NCI-H2227 treated with DMSO at 0.1 percent for 48 hours (cell line): ENCODE results near the gene CEP76.
A peak's percentile ranks its signal among the peaks of the same experiment; 100 is the strongest.

ENCODE experiments used
- DNase-seq: peaks from one replicate; lab custom pipeline; 2025; lab: John Stamatoyannopoulos, UW

Gene CEP76, protein sequence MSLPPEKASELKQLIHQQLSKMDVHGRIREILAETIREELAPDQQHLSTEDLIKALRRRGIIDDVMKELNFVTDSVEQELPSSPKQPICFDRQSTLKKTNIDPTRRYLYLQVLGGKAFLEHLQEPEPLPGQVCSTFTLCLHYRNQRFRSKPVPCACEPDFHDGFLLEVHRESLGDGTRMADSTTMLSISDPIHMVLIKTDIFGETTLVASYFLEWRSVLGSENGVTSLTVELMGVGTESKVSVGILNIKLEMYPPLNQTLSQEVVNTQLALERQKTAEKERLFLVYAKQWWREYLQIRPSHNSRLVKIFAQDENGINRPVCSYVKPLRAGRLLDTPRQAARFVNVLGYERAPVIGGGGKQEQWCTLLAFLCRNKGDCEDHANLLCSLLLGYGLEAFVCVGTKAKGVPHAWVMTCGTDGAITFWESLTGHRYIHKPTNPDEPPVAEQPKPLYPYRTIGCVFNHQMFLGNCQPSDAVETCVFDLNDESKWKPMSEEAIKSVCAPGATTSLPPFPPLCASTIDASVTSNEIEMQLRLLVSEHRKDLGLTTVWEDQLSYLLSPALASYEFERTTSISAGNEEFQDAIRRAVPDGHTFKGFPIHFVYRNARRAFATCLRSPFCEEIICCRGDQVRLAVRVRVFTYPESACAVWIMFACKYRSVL

DNA sequence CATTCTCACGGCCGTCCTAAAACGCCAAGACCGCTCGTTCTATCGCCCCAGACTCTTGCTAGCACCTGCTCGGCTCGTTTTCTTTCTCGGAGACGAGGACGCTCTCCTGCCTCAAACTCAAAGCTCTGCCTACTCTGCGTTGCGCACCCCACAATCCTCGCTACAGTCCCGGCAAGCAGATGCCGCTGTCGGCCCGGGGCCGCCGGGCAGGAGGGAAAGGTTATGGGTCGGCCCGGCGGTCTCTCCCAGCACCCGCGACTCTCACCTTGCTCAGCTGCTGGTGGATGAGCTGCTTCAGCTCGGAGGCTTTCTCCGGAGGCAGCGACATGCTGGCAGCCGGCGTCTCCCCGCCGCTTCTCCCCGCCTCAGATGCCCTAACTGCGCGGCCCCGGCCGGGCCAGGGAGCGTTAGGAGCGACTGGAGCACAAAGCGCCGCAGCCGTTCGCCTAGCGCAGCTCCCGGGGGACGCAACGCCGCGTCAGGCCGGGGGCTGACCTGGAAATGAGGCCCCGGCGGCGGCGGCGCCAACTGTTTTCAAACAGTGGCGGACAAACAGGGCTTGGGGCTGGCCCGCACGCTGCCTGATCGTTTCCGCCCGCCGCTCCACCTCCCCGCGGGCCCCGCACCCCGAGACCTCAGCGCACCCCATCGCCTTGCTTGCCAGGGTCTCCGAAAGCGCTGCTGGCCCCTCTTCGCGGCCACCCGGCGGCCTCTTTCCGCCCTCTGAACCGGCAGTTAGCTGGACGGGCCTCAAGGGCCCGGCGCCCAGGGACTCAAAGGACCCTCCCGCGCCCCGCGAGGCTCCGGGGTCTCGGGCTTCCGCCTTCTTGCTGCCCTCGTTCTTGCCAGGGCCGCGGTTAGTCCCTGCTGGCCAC, at the start of gene CEP76, which contains the start of gene PSMG2:
Gene CEP76, minus strand, starts transcription at position 503 of the 875 bp plus-strand sequence. Its CDS starts 175 bp downstream, at position 328.
Gene PSMG2, plus strand, starts transcription at position 822 of the 875 bp plus-strand sequence. CDS start 66 bp downstream, outside the sequence.
- DNase-seq, result peak; percentile 86

DNA sequence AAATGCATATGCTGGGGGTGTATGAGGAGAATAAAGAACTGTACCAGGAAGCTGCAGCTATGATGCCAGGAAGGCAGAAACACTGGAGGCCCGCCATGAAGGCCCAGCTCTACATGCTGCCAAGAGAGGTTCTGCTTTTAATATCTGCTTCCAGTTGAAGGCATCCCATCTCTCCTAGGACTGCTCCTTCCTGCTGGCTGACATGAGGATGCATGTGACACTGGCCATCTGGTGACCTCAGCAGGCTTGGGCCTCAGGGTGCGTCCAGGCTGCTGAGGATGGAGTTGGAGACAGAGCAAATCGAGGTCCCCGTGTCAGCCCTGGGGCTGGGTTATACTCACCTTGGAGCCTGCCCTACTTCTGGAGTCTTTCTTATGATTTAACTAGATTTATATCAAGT, 49.4 kb upstream of the CEP76 start:
- DNase-seq, result no peak

DNA sequence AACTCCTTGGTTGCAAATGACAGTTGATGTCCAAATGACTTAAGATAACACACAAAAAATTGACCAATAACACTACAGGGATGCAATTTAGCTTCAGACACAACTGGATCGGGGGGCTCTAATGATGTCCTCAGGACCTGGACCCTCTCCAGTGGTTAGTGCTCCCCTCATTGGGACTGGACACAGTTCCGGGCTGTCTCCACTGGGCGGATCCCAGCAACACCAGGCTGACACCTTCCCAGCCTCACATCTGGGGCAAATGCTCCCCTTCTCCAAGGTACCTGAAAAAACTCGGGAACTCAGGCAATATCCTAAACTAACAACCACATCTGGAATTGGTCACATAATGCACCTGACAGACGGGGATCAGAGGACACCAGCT, 49.0 kb upstream of the CEP76 start:
- no peak for DNase-seq

DNA sequence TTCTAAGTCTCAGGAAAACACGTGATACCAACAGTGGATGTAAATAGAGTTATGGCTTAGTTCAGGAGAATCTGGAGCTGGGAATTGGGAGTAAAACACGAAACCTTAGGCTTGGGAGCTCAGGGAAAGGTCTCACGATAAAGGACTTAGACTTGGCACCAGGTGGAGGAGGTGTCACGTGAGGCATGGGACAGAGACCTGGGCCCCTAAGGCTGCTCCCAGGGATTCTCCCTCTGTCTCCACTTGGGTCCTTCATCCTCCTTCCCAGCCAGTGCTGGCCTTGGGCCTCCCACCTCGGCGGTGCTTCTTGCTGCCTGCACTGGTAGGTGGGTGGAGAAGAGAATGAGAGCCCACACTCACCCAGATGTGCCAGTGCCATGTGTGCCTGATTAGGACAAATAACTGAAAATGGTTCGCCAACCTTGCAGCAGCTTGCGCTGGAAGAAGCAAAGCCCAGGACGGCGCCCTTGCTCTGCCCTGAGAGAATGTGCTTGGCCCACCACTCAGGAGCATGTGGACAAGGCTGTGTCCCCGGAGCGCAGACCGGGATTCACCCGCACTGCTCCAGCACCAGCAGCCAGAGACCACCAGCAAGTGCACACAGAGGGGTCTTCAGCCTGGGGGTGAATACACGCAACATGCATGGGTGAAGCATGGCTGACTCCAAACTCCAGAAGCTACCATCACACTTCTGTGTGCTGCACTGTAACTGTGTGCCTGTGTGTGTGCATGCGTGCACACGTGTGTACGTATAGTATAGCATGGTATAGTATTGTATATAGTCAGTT, 48.4 kb upstream of the CEP76 start:
- DNase-seq, result no peak

DNA sequence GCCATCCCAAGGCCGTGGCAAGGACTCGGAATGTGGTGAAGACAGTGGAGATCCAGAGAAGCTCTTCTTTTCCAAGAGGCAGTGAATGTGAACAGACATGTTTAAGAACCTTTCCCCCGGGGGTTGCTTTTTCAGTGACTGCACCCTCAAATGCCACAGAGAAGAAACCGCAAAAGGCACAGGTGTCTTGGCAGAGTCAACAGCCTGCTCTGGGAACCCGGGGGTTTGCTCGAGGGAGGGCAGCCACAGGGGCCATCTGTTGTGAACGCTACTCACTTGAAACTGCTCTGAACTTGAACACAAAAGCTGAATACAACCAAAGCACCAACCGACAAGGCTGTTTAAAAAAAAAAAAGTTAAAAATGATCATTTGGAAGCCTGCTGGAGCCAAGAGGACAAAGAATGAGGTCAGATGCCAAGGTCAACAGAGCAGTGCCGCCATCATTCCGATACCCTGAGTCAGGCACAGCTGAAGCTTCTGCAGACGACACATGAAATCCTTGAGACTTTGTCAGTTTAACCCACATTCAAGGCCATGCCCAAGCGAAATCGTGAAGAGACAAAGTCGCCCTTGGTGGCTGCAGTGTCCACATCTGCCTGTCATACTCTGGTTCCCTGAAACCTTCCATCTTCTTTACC, 47.7 kb upstream of the CEP76 start:
- no peak for DNase-seq

DNA sequence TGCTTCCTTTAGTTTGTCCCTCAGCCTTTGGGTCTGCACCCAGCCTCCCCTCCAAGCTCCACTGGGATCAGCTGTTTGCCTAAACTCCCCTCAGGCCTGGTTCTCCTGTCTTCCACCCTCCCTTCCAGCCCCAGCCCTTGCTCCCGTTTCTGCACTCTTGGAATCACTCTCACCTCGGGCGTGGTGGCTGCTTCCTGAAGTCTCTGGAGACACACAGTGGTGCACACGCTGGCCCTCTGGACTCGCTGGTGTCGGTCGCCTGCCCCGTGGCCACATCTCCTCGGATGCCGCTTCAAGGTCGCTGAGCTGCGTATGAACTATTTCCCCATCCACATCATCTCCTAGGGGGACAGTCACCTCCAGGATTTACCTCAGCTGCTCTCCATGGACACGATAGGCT, 46.6 kb upstream of the CEP76 start:
- no peak for DNase-seq

DNA sequence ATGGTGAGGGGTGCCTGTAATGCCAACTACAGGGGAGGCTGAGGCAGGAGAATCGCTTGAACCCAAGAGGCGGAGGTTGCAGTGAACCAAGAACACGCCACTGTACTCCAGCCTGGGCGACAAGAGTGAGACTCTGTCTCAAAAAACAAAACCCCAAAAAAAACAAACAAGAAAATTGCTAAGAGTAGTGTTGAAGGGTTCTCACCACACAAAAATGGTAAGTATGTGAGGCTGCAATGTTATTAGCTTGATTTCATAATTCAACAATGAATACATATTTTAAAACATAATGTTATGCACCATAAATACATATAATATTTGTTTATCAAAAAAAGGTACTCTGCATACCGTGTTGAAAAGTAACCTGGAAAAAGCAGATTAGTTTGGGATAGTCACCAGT, 46.1 kb upstream of the CEP76 start:
- DNase-seq, result no peak

DNA sequence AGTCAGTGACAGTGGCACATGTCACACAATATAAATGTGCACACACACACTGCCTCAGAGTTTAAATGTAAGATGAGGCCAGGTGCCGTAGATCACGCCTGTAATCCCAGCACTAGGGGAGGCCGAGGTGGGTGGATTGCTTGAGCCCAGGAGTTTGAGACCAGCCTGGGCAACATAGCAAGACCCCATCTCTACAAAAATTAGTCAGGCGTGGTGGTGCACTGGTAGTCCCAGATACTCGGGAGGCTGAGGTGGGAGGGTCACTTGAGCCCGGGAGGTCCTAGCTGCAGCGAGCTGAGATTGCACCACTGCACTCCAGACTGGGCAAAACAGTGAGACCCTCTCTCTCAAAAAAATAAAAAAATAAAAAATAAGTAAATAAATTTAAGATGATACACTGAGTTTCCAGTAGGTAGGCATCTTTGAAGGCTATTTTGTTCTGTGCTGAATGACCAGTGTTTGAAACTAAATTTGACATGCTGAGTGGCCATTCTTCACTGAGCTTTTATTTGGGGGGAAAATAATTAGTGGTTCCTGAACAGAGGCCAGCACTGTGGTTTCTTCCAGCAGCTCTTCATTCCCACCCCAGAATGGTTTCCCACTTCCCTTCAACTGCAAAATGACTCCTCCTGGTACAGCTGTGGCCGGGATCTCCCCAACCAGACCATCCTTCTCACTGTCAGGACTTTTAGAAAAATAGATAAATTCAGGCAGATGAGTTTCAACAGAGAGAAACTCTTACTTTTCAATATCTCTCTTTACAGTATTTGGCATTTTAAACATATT, 45.2 kb upstream of the CEP76 start:
- DNase-seq, result no peak

DNA sequence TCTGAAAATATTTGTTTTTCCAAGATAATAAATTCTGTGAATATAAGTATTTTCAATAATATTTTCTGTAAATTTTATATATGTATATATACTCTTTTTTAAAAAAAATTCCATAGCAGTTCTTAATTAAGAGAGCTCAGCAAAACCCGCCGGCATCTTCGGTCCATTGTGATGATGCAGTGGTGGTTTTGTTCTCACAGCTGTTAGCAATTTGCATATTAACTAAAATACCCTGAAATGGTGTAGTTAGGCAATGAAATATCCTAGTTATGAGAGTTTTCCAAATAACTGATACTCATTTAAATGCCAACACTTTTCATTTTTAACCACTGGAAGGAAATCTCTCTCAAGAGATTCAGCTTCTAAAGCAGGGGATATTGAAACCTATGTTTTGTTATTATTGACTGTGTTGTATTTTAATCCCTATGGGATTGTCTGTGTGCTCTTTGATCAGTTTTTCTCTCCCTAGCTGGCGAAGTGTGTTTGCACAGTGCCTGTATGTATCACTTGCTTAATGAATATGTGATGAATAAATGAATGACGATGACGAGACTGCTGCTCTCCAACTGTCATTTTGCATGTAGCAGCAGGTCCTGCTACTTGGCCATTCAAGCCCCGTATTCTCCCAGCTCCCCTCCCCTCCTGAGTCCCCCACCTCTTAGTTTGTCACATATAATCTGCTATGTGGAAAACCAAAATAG, 42.7 kb upstream of the CEP76 start:
- DNase-seq, result no peak

DNA sequence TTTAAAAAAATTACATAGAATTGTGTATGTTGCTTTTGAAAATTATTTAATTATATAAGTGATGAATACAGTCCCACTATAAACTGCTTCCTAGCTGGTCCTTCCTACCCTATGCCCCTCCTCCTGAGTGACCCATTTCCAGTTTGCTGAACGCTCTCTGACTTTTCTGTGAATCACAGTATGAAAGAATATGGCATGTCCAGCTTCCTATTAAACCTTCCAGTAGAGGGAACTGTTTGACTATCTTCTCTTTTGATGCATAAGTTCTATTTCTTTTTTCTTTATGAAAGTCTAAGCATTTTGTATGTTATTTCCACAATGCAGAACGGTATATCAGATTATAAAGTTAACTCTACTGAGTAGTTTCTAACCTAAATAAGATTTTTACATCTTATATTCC, 41.6 kb upstream of the CEP76 start:
- DNase-seq, result no peak

DNA sequence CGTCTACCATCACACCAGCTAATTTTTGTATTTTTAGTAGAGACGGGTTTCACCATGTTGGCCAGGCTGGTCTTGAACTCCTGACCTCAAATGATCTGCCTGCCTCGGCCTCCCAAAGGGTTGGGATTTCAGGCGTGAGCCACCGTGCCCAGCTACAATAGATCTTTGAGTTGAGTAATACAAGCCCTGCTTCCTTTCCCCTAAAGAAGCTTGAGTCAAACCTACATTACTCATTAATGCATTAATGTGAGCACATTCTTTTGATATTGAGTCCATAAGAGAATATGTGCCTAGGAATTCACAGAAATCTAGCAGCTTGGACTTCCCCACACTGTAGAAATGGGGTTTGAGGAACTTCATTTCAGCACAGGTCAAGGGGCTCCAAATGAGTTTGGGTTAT, 39.9 kb upstream of the CEP76 start:
- DNase-seq, result no peak

DNA sequence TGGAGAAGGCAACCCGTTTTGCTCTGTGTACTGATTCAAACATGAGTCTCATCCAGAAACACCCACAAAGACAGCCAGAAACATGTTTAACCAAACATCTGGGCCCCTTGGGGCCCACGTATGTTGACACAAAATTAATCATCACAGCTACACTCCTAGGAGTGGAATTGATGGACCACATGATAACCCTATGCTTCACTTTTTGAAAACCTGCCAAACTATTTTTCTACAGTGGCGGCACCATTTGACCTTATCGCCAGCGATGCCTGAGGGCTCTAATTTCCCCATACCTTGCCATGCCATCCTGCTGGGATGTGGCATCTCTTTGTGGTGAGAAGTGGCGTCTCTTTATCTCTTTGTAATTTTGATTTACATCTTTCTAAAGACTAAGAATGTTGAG, 38.8 kb upstream of the CEP76 start:
- DNase-seq, result no peak

DNA sequence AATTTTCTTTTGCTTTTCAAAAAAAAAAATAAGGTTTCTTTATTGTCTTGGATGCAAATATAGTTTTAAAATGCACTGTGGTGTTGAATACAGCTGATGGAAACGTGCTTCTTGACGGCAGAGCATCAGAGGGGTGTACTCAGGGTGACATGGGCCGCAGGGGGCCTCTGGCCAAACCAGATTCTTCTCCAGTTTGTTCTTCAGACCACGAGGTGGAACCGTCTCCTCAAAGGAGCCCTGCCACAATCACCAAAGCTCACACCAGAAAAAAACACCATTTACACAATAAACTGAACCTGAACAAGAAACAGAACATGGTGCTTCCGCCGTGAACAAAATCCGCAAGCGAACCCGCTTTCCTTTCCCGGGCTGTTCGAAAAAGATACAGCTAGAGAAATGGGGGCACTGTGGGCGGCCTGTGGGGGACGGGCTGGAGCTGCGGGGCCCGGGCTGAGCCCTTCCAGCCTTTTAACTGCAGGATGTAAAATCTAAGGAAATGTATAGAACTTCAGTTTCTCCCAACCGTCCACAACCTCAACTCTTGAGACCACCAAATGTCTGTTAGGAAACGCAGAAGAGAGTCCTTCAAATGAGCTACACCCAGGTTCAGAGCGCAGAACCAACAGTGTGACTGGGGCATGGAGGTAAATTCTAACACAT, 34.9 kb upstream of the CEP76 start:
- DNase-seq, result no peak

DNA sequence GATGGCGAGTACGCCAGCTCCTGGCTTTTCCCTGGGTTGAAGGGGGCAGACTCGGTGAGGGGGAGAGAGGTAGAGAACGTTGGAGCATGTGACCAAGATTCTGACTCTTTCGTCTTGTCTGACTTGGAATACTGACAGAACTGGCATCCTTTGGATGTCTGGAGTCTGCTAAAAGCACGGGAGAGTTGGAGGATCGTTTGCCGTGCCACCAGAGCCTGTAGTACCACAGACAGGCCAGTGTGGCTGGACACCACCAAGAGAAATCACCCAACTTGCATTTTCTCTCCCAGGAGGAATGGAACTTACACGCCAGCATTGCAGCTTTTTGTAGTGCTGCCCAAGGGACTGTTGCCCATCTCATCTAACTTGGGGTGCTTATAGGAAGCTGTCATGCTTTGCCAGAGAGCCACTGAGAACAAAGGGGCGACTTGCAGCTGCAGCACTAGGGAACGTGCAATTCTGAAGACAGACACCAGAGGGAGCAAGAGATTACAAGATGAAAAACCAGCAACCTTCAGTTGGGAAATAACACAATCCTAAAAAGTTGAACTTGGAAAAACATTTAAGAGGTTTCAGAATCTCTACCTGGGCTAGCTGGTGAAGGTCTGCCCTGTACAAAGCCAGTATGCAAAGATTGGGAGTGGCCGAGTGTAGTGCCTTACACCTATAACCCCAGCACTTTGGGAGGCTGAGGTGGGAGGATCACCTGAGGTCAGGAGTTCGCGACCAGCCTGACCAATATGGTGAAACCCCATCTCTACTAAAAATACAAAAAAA, 24.4 kb upstream of the CEP76 start:
- peak; percentile 69 for DNase-seq

DNA sequence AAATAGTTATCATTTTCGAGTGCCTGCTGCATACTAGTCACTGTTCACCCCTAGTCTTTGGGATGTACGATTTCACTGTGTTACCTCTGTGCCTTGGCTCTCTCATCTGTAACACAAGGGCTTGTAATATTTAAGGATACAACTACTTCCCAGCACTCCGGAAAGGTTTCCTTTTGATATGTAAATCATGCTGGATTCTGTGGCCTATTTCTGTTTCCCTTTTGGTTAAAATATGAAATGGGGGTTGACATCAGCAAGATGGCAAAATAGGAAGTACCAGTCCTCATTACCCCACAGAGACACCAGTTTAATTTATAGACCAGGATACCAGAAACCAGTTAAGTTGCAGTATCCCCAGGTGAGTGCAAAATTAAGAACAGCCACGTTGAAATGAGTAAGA, 23.8 kb upstream of the CEP76 start:
- DNase-seq, result no peak

DNA sequence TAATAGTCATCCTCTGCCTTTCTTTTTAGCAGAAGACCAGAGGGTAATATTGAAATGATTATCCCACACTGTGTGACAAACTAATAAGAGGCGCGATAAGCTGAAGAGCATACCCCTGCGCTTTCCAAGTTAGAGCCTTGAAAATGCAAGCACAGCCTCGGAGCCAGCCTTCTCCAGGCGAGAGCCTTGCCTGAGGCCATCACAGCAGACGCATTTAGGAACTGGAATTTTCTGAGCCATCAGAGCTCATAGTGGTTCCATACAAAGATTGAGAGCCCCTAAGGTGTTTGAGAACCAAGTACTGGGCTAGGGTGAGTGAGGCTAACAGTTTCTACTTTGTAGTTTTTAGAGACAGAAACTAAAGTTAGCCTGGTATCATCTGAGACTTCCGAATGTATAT, 20.2 kb upstream of the CEP76 start:
- DNase-seq, result no peak

DNA sequence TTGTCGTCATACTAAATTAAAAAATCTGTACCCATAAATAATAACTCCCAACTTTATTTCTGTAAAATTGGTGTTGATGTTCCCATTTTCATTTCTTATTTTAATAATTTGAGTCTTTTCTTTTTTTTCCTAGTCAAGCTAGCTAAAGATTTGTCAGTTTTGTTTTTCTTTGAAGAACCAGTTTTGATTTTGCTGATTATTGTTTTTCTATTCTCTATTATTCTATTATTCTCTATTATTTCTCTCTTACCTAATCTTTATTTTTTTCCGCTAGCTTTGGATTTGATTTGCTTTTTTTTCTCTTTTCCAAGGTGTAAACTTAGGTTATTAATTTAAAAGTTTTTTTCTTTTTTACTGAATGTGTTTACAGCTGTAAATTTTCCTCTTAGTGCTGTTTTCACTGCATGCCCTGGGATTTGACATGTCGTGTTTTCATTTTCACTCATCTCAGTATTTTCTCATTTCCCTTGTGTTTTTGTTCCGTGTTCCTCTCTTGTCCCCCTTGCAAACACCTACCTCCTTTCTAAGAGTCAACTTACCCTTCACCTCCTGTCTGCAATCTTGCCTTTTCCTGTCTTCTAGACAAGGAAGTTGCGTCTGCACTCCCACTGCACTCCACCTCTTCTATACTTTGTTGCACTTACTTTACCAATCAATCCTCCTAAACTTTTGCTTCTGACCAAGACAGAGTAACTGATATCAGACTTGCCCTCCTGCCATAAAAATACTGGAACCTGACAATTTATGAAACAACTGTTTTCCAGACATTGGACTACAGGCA, 19.2 kb upstream of the CEP76 start:
- DNase-seq, result no peak

DNA sequence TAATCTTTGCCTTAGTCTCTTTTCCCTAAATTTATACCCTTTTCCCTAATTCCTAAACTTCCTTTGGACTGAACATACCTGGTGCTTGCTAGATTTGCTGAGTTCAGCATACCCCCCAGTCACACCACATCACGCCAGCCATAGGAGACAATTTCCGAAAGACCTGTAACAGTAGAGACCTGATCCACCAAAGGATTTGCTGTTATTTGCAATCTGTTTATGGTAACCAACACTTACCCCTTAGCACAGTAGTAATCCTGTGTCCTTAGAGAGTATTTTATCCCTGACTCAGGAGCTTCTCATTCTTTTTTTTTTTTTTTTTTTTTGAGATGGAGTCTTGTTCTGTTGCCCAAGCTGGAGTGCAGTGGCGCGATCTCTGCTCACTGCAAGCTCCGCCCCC, 8.9 kb upstream of the CEP76 start:
- DNase-seq, result no peak
